Measurements from ENCODE around the gene FTCDNL1.

FTCDNL1 gene

DNA sequence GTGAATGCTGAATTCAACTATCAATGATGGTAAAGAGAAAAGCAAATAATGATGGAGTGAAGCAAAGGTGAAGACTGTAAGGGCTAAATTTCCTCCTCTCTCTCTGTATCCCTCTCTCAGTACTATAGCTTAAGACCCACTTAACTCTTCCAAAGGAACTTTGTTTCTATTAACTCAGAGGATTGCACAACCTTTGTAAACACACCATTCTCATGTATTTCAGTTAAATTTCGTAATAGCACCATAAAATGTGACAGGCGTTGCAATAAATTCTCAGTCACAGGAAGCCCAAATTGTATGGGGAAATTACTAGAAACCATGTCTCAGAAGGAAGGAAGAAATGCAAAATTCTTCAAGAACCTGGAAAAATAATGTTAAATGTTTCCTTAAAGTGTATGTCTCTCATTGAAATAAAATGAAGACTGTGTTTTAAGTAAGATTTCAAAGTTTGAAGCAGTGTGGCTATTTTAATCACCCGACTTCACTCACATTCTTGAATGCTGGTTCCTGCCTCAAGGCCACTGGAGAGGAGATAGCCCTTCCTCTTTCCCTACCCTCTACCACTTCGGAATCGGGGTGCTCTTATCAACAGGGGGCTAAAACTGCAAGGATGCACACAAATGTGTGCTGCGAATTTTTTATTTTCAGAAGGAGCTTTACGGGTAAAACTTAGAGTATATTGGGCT, 112.1 kb downstream of the FTCDNL1 start (continued):
- TF ChIP-seq, protein P1, sequence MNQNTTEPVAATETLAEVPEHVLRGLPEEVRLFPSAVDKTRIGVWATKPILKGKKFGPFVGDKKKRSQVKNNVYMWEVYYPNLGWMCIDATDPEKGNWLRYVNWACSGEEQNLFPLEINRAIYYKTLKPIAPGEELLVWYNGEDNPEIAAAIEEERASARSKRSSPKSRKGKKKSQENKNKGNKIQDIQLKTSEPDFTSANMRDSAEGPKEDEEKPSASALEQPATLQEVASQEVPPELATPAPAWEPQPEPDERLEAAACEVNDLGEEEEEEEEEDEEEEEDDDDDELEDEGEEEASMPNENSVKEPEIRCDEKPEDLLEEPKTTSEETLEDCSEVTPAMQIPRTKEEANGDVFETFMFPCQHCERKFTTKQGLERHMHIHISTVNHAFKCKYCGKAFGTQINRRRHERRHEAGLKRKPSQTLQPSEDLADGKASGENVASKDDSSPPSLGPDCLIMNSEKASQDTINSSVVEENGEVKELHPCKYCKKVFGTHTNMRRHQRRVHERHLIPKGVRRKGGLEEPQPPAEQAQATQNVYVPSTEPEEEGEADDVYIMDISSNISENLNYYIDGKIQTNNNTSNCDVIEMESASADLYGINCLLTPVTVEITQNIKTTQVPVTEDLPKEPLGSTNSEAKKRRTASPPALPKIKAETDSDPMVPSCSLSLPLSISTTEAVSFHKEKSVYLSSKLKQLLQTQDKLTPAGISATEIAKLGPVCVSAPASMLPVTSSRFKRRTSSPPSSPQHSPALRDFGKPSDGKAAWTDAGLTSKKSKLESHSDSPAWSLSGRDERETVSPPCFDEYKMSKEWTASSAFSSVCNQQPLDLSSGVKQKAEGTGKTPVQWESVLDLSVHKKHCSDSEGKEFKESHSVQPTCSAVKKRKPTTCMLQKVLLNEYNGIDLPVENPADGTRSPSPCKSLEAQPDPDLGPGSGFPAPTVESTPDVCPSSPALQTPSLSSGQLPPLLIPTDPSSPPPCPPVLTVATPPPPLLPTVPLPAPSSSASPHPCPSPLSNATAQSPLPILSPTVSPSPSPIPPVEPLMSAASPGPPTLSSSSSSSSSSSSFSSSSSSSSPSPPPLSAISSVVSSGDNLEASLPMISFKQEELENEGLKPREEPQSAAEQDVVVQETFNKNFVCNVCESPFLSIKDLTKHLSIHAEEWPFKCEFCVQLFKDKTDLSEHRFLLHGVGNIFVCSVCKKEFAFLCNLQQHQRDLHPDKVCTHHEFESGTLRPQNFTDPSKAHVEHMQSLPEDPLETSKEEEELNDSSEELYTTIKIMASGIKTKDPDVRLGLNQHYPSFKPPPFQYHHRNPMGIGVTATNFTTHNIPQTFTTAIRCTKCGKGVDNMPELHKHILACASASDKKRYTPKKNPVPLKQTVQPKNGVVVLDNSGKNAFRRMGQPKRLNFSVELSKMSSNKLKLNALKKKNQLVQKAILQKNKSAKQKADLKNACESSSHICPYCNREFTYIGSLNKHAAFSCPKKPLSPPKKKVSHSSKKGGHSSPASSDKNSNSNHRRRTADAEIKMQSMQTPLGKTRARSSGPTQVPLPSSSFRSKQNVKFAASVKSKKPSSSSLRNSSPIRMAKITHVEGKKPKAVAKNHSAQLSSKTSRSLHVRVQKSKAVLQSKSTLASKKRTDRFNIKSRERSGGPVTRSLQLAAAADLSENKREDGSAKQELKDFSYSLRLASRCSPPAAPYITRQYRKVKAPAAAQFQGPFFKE (tag by site-specific recombination; IDR thresholded peaks at IDR 0.05; ENCODE audit: borderline replicate concordance): no peak
- TF ChIP-seq ZNF335 (tag by site-specific recombination; conservative IDR thresholded peaks at IDR 0.05) (no peak), HOXD13 (CRISPR knock-in tag; IDR thresholded peaks at IDR 0.05; ENCODE audit: borderline replicate concordance) (no peak), ZNF558 (tag by site-specific recombination; IDR thresholded peaks at IDR 0.05) (no peak), FEZF1 (tag by site-specific recombination; IDR thresholded peaks at IDR 0.05) (no peak), MEIS1 (CRISPR knock-in tag; IDR thresholded peaks at IDR 0.05; ENCODE audit: borderline replicate concordance) (no peak), SP3 (tag by site-specific recombination; IDR thresholded peaks at IDR 0.05) (no peak), TCF7L2 (IDR thresholded peaks at IDR 0.05; ENCODE audit: borderline replicate concordance, low read depth, low read length) (0 out of 2 replicates have a peak, but pooled peaks have one; percentile 24), ZNF530 (tag by site-specific recombination; IDR thresholded peaks at IDR 0.05; ENCODE audit: low read depth) (no peak), ZNF791 (tag by site-specific recombination; IDR thresholded peaks at IDR 0.05) (no peak), ZNF132 (tag by site-specific recombination; IDR thresholded peaks at IDR 0.05; ENCODE audit: borderline replicate concordance) (no peak), ZNF169 (tag by site-specific recombination; IDR thresholded peaks at IDR 0.05) (no peak), ZNF837 (tag by site-specific recombination; IDR thresholded peaks at IDR 0.05) (no peak), TRIM28 (IDR thresholded peaks at IDR 0.05; ENCODE audit: borderline replicate concordance, low read length) (peak; percentile 82; the same call in 1 of the 2 replicates), ZNF175 (tag by site-specific recombination; IDR thresholded peaks at IDR 0.05) (no peak), WT1 (tag by site-specific recombination; IDR thresholded peaks at IDR 0.05) (no peak), ZSCAN30 (tag by site-specific recombination; IDR thresholded peaks at IDR 0.05) (peak; percentile 27; the same call in 1 of the 2 replicates), ZBTB21 (tag by site-specific recombination; IDR thresholded peaks at IDR 0.05) (no peak)
- TF ChIP-seq, protein P2, sequence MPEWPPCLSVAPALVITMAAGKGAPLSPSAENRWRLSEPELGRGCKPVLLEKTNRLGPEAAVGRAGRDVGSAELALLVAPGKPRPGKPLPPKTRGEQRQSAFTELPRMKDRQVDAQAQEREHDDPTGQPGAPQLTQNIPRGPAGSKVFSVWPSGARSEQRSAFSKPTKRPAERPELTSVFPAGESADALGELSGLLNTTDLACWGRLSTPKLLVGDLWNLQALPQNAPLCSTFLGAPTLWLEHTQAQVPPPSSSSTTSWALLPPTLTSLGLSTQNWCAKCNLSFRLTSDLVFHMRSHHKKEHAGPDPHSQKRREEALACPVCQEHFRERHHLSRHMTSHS (tag by site-specific recombination; IDR thresholded peaks at IDR 0.05): no peak
- TF ChIP-seq, protein P3, sequence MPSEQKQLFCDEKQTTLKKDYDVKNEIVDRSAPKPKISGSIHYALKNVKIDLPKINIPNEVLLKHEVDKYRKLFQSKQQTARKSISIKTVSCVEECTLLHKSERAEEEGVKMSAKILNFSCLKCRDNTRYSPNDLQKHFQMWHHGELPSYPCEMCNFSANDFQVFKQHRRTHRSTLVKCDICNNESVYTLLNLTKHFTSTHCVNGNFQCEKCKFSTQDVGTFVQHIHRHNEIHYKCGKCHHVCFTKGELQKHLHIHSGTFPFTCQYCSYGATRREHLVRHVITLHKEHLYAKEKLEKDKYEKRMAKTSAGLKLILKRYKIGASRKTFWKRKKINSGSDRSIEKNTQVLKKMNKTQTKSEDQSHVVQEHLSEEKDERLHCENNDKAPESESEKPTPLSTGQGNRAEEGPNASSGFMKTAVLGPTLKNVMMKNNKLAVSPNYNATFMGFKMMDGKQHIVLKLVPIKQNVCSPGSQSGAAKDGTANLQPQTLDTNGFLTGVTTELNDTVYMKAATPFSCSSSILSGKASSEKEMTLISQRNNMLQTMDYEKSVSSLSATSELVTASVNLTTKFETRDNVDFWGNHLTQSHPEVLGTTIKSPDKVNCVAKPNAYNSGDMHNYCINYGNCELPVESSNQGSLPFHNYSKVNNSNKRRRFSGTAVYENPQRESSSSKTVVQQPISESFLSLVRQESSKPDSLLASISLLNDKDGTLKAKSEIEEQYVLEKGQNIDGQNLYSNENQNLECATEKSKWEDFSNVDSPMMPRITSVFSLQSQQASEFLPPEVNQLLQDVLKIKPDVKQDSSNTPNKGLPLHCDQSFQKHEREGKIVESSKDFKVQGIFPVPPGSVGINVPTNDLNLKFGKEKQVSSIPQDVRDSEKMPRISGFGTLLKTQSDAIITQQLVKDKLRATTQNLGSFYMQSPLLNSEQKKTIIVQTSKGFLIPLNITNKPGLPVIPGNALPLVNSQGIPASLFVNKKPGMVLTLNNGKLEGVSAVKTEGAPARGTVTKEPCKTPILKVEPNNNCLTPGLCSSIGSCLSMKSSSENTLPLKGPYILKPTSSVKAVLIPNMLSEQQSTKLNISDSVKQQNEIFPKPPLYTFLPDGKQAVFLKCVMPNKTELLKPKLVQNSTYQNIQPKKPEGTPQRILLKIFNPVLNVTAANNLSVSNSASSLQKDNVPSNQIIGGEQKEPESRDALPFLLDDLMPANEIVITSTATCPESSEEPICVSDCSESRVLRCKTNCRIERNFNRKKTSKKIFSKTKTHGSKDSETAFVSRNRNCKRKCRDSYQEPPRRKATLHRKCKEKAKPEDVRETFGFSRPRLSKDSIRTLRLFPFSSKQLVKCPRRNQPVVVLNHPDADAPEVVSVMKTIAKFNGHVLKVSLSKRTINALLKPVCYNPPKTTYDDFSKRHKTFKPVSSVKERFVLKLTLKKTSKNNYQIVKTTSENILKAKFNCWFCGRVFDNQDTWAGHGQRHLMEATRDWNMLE (tag by site-specific recombination; conservative IDR thresholded peaks at IDR 0.05; ENCODE audit: low read depth): peak; percentile 31; the same call in 1 of the 2 replicates
- TF ChIP-seq, protein P4, sequence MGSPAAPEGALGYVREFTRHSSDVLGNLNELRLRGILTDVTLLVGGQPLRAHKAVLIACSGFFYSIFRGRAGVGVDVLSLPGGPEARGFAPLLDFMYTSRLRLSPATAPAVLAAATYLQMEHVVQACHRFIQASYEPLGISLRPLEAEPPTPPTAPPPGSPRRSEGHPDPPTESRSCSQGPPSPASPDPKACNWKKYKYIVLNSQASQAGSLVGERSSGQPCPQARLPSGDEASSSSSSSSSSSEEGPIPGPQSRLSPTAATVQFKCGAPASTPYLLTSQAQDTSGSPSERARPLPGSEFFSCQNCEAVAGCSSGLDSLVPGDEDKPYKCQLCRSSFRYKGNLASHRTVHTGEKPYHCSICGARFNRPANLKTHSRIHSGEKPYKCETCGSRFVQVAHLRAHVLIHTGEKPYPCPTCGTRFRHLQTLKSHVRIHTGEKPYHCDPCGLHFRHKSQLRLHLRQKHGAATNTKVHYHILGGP (tag by site-specific recombination; IDR thresholded peaks at IDR 0.05): peak; percentile 90
- TF ChIP-seq, protein P5, sequence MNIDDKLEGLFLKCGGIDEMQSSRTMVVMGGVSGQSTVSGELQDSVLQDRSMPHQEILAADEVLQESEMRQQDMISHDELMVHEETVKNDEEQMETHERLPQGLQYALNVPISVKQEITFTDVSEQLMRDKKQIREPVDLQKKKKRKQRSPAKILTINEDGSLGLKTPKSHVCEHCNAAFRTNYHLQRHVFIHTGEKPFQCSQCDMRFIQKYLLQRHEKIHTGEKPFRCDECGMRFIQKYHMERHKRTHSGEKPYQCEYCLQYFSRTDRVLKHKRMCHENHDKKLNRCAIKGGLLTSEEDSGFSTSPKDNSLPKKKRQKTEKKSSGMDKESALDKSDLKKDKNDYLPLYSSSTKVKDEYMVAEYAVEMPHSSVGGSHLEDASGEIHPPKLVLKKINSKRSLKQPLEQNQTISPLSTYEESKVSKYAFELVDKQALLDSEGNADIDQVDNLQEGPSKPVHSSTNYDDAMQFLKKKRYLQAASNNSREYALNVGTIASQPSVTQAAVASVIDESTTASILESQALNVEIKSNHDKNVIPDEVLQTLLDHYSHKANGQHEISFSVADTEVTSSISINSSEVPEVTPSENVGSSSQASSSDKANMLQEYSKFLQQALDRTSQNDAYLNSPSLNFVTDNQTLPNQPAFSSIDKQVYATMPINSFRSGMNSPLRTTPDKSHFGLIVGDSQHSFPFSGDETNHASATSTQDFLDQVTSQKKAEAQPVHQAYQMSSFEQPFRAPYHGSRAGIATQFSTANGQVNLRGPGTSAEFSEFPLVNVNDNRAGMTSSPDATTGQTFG (tag by site-specific recombination; IDR thresholded peaks at IDR 0.05; ENCODE audit: borderline replicate concordance): no peak
- TF ChIP-seq, protein P6, sequence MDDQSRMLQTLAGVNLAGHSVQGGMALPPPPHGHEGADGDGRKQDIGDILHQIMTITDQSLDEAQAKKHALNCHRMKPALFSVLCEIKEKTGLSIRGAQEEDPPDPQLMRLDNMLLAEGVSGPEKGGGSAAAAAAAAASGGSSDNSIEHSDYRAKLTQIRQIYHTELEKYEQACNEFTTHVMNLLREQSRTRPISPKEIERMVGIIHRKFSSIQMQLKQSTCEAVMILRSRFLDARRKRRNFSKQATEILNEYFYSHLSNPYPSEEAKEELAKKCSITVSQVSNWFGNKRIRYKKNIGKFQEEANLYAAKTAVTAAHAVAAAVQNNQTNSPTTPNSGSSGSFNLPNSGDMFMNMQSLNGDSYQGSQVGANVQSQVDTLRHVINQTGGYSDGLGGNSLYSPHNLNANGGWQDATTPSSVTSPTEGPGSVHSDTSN (CRISPR knock-in tag; IDR thresholded peaks at IDR 0.05): no peak

Measured in HEK293 (cell line).